ENCODE measurements around the gene CCDC34. TPM values are rescaled to one million over a fixed set of nuclear protein-coding genes. Genes with fewer than 3 reads are reported as not detected.

Gene CCDC34
- total RNA-seq, 2 experiments from 2014 or later = 13.5 to 13.7 TPM

GRCh38 chr11:27294654-27295053 is 68.4 kb downstream of the CCDC34 start:
- Mint-ChIP-seq H3K36me3 (ENCODE audit: low read depth) (no peaks in the 10 kb centered on the region), H3K27ac (no peak overlapping the region), H3K4me3 (no peak overlapping the region), H3K27me3 (peaks cover 3% of the 10 kb centered on the region), H3K9me3 (peaks cover 15% of the 10 kb centered on the region), H3K4me1 (no peaks in the 10 kb centered on the region)
- ChIA-PET POLR2A (no interaction called here), CTCF (no interaction called here)
- no peak for DNase-seq

- POLR2A ChIA-PET = no interaction called here
These were observed 69.2 kb downstream of the CCDC34 start for GRCh38 chr11:27293515-27294417.

GRCh38 chr11:27292637-27293010 is 70.4 kb downstream of the CCDC34 start:
- Mint-ChIP-seq H3K27me3 (peaks cover 3% of the 10 kb centered on the region), H3K36me3 (ENCODE audit: low read depth) (no peaks in the 10 kb centered on the region), H3K4me3 (no peak overlapping the region), H3K4me1 (no peaks in the 10 kb centered on the region), H3K9me3 (peaks cover 15% of the 10 kb centered on the region), H3K27ac (no peak overlapping the region)
- POLR2A ChIA-PET = no interaction called here
- no peak for DNase-seq
- CTCF ChIA-PET = no interaction called here

More at GRCh38 chr11:27293515-27294417, 69.2 kb downstream of the CCDC34 start:
- Mint-ChIP-seq H3K4me3 (no peak overlapping the region), H3K4me1 (no peaks in the 10 kb centered on the region), H3K9me3 (peaks cover 15% of the 10 kb centered on the region), H3K27me3 (peaks cover 3% of the 10 kb centered on the region), H3K27ac (no peak overlapping the region), H3K36me3 (ENCODE audit: low read depth) (no peaks in the 10 kb centered on the region)
- CTCF ChIA-PET = no interaction called here
- no peak for DNase-seq

- peaks cover 3% of the 10 kb centered on the region for H3K27me3 Mint-ChIP-seq
- H3K4me3 Mint-ChIP-seq = no peak overlapping the region
- ChIA-PET CTCF (no interaction called here), POLR2A (no interaction called here)
- no peak overlapping the region for H3K27ac Mint-ChIP-seq
- H3K36me3 Mint-ChIP-seq (ENCODE audit: low read depth) = no peaks in the 10 kb centered on the region
- no peaks in the 10 kb centered on the region for H3K4me1 Mint-ChIP-seq
- DNase-seq = no peak
- peaks cover 15% of the 10 kb centered on the region for H3K9me3 Mint-ChIP-seq
These were observed 70.9 kb downstream of the CCDC34 start for GRCh38 chr11:27291954-27292636.

- Mint-ChIP-seq H3K4me1 (no peaks in the 10 kb centered on the region), H3K27ac (no peak overlapping the region), H3K27me3 (peaks cover 3% of the 10 kb centered on the region), H3K9me3 (peaks cover 15% of the 10 kb centered on the region), H3K4me3 (no peak overlapping the region), H3K36me3 (ENCODE audit: low read depth) (no peaks in the 10 kb centered on the region)
- POLR2A ChIA-PET = no interaction called here
- CTCF ChIA-PET = interaction anchor here (0.6 to 0.9 kb wide), 2 partner anchors 59 to 194 kb away, joined by 3 read pairs; no protein-coding TSS in a partner anchor
- no peak for DNase-seq
These were observed 71.6 kb downstream of the CCDC34 start for GRCh38 chr11:27291302-27291889.

GRCh38 chr11:27290261-27291050 is 72.6 kb downstream of the CCDC34 start:
- H3K4me3 Mint-ChIP-seq = no peak overlapping the region
- H3K36me3 Mint-ChIP-seq (ENCODE audit: low read depth) = no peaks in the 10 kb centered on the region
- peaks cover 15% of the 10 kb centered on the region for H3K9me3 Mint-ChIP-seq
- H3K27ac Mint-ChIP-seq = no peak overlapping the region
- ChIA-PET POLR2A (no interaction called here), CTCF (interaction anchor here (0.6 to 0.9 kb wide), 2 partner anchors 60 to 195 kb away, joined by 3 read pairs; no protein-coding TSS in a partner anchor)
- no peaks in the 10 kb centered on the region for H3K4me1 Mint-ChIP-seq
- DNase-seq = no peak
- peaks cover 3% of the 10 kb centered on the region for H3K27me3 Mint-ChIP-seq

Other genes with a start within 250 kb of the CCDC34 start
- under 1 TPM in 1 of 2 experiments, not detected in 1; 0.10 TPM for gene LGR4, start 109.6 kb upstream of the CCDC34 start, total RNA-seq
- gene LIN7C, start 143.6 kb upstream of the CCDC34 start, total RNA-seq = 10 to 100 TPM; 24.2 to 24.9 TPM

All from activated CD4-positive, alpha-beta memory T cell treated with anti-CD3 and anti-CD28 coated beads, Interleukin-2, amount 10 ng/mL, durations not matched to agents 7 days and 5 days (primary cell).